ENCODE data around the gene APOBEC3G. TPM values are rescaled to one million over a fixed set of nuclear protein-coding genes. Genes with fewer than 3 reads are reported as not detected.

The APOBEC3G gene
- polyA plus RNA-seq, 2 donors = 2.1 to 6.0 TPM

Other genes with a start within 250 kb of the APOBEC3G start
- gene NPTXR, start 233.2 kb upstream of the APOBEC3G start, polyA plus RNA-seq = under 1 TPM; 0.28 to 0.73 TPM
- 1 to 10 TPM; 6.4 to 8.5 TPM for gene CBX6, start 205.1 kb upstream of the APOBEC3G start, polyA plus RNA-seq
- gene APOBEC3A, start 119.7 kb upstream of the APOBEC3G start, polyA plus RNA-seq = 1 to 10 TPM; 2.5 to 5.6 TPM
- 1 to 10 TPM; 3.4 to 4.6 TPM for gene APOBEC3B, start 94.9 kb upstream of the APOBEC3G start, polyA plus RNA-seq
- 10 to 100 TPM; 16.2 to 20.1 TPM for gene APOBEC3C, start 63.0 kb upstream of the APOBEC3G start, polyA plus RNA-seq
- under 1 TPM; 0.53 to 0.73 TPM for gene APOBEC3D, start 56.1 kb upstream of the APOBEC3G start, polyA plus RNA-seq
- 1 to 10 TPM; 1.8 to 5.2 TPM for gene APOBEC3F, start 36.4 kb upstream of the APOBEC3G start, polyA plus RNA-seq
- under 1 TPM; 0.20 to 0.51 TPM for gene APOBEC3H, start 20.0 kb downstream of the APOBEC3G start, polyA plus RNA-seq
- gene CBX7, start 75.4 kb downstream of the APOBEC3G start, polyA plus RNA-seq = 10 to 100 TPM; 12.2 to 19.1 TPM
- gene PDGFB, start 167.7 kb downstream of the APOBEC3G start, polyA plus RNA-seq = 1 to 10 TPM; 1.2 to 1.8 TPM
- gene RPL3, start 242.3 kb downstream of the APOBEC3G start, polyA plus RNA-seq = 1,000 to 10,000 TPM; 1,521 to 2,885 TPM

All from esophagus (tissue), 2 donors.